ENCODE measurements around the gene DNAH11.

The DNAH11 gene

DNA sequence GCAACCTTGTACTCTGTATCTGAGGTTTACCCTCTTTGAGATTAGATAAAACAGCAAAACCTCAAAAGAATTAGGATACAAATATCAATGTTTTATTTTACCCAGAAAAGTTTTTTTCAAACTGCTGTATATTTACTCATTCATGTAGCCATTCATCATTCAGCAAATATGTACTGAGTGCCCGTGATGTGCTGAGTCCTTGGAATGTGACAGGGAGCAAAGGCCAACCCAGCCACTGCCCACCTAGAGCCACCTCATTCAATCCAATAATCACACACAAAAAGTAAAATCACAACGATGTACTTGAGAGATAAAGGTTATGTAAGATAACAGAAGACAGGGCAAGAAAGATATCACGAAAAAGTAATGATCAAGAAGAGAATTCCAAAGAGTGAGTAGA lies 215.4 kb downstream of the DNAH11 start:
- Histone ChIP-seq H3K27me3 (ENCODE audit: control insufficient read depth, insufficient read depth, low read length) (no peaks in the 10 kb centered on the region), H3K36me3 (ENCODE audit: control insufficient read depth, insufficient read depth, low read length) (no peaks in the 10 kb centered on the region), H3K9ac (ENCODE audit: low read depth, low read length) (no peak overlapping the region), H3K4me3 (ENCODE audit: low read depth, low read length) (no peak overlapping the region), H3K9me3 (ENCODE audit: control insufficient read depth, insufficient read depth, low read length) (no peaks in the 10 kb centered on the region), H3K4me1 (ENCODE audit: control insufficient read depth, insufficient read depth, low read length) (peaks cover 12% of the 10 kb centered on the region)

DNA sequence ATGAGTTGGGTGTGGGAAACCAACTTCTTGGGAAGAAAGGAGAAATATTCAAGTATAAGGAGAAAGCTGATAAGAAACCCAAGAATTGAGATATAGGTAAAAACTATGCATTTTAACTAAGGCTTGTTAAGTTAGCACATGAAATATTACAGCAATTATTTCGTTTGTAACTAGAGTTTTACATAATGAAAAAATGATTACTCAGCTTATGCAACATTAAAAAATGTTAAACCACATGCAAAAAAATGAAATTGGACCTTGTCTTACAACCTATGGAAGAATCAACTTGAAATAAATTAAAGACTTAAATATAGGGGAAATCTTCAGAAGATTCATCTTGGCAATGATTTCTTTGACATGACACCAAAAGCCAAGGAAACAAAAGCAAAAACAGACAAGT lies 219.6 kb downstream of the DNAH11 start:
- Histone ChIP-seq H3K9me3 (ENCODE audit: control insufficient read depth, insufficient read depth, low read length) (no peaks in the 10 kb centered on the region), H3K36me3 (ENCODE audit: control insufficient read depth, insufficient read depth, low read length) (no peaks in the 10 kb centered on the region), H3K4me3 (ENCODE audit: low read depth, low read length) (no peak overlapping the region), H3K9ac (ENCODE audit: low read depth, low read length) (no peak overlapping the region), H3K4me1 (ENCODE audit: control insufficient read depth, insufficient read depth, low read length) (peaks cover 5% of the 10 kb centered on the region), H3K27me3 (ENCODE audit: control insufficient read depth, insufficient read depth, low read length) (no peaks in the 10 kb centered on the region)

DNA sequence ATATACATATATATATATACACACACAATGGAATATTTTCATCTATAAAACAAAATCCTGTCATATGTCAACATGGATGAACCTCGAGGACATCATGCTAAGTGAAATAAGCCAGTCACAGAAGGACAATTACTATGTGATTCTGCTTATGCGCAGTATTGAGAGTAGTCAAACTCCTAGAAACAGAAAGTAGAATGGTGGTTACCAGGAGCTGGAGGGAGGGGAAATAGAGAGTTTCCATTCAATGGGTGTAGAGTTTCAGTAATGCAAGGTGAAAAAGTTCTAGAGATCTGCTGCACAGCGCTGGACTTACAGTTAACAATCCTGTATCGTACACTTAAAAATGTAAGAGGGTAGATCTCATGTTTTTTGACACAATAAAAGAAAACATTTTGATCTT lies 221.0 kb downstream of the DNAH11 start:
- Histone ChIP-seq H3K9me3 (ENCODE audit: control insufficient read depth, insufficient read depth, low read length) (no peaks in the 10 kb centered on the region), H3K4me1 (ENCODE audit: control insufficient read depth, insufficient read depth, low read length) (no peaks in the 10 kb centered on the region), H3K36me3 (ENCODE audit: control insufficient read depth, insufficient read depth, low read length) (no peaks in the 10 kb centered on the region), H3K4me3 (ENCODE audit: low read depth, low read length) (no peak overlapping the region), H3K9ac (ENCODE audit: low read depth, low read length) (no peak overlapping the region), H3K27me3 (ENCODE audit: control insufficient read depth, insufficient read depth, low read length) (no peaks in the 10 kb centered on the region)

DNA sequence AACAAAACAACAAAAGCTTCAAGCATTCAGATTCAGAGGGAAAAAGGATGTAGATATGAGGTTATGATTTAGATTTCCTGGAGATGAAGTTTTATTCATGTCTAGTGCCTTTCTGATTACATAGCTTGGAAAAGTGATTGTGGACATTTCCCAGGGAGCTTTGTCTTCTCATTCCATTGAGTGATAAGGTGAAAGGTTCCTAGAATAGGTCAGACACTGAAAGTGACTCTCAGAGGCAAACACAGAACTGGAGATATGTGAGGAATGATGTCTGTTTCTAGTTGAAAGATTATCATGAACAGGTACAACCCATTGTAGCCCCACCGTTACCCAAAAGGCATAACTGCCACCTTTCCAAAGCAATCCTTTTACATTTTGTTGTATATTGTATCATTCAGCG lies 223.4 kb downstream of the DNAH11 start:
- Histone ChIP-seq H3K4me1 (ENCODE audit: control insufficient read depth, insufficient read depth, low read length) (peaks cover 2% of the 10 kb centered on the region), H3K4me3 (ENCODE audit: low read depth, low read length) (no peak overlapping the region), H3K36me3 (ENCODE audit: control insufficient read depth, insufficient read depth, low read length) (no peaks in the 10 kb centered on the region), H3K9ac (ENCODE audit: low read depth, low read length) (no peak overlapping the region), H3K9me3 (ENCODE audit: control insufficient read depth, insufficient read depth, low read length) (no peaks in the 10 kb centered on the region), H3K27me3 (ENCODE audit: control insufficient read depth, insufficient read depth, low read length) (no peaks in the 10 kb centered on the region)

DNA sequence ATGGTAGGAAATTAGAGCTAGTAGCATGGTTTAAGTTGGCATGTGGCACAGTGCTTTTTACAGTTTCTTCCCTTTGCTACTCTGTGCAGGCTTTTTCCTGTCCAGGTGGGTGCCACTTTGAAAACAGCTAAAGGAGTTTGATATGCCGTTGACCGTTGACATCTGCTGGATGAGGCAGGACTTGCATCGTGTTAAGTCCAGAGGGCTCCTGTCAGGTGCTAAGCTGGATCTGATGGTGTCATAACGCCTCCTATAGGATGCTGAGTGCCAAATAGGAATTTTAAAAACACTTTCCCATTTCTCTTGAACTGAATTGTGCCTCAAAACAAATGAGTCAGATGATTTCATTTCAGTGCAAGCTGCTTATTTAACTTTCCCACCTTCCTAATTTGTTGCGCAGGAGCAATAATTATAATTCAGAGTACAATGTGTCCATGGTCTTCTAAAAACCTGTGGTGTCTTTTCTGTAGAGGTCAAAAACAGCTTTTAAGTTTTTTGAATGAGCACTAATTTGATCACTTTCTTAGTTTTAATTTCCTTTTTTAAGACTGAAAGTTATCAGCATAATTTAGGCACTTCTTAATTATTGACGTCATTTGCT lies 224.6 kb downstream of the DNAH11 start:
- Histone ChIP-seq H3K27me3 (ENCODE audit: control insufficient read depth, insufficient read depth, low read length) (no peaks in the 10 kb centered on the region), H3K4me3 (ENCODE audit: low read depth, low read length) (no peak overlapping the region)

DNA sequence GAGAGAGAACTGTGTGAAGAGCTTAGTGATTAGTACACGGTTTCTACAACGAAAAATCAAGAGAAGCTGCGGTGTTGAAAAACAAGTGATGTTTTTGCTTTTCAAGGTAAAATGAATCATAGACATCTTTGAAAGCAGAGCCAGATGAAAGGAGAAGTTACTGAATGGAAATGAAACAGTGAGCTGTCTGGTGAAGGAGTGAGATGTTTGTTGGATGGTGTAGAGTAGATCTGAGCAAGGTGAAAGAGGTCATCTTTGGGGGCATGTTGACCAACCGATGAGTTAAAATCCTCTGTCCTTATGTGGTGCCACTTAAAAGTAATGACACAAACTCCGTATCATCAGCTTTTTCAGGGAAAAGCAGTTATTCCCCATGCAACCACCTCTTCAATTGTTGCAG lies 225.4 kb downstream of the DNAH11 start:
- no peaks in the 10 kb centered on the region for H3K9me3 ChIP-seq (ENCODE audit: control insufficient read depth, insufficient read depth, low read length)
- H3K9ac ChIP-seq (ENCODE audit: low read depth, low read length), result no peak overlapping the region
- no peaks in the 10 kb centered on the region for H3K27me3 ChIP-seq (ENCODE audit: control insufficient read depth, insufficient read depth, low read length)
- no peaks in the 10 kb centered on the region for H3K36me3 ChIP-seq (ENCODE audit: control insufficient read depth, insufficient read depth, low read length)
- no peak overlapping the region for H3K4me3 ChIP-seq (ENCODE audit: low read depth, low read length)
- H3K4me1 ChIP-seq (ENCODE audit: control insufficient read depth, insufficient read depth, low read length), result peaks cover 2% of the 10 kb centered on the region

More for the DNA sequence above, 224.6 kb downstream of the DNAH11 start:
- Histone ChIP-seq H3K36me3 (ENCODE audit: control insufficient read depth, insufficient read depth, low read length) (no peaks in the 10 kb centered on the region), H3K4me1 (ENCODE audit: control insufficient read depth, insufficient read depth, low read length) (peaks cover 2% of the 10 kb centered on the region), H3K9me3 (ENCODE audit: control insufficient read depth, insufficient read depth, low read length) (no peaks in the 10 kb centered on the region), H3K9ac (ENCODE audit: low read depth, low read length) (no peak overlapping the region)

DNA sequence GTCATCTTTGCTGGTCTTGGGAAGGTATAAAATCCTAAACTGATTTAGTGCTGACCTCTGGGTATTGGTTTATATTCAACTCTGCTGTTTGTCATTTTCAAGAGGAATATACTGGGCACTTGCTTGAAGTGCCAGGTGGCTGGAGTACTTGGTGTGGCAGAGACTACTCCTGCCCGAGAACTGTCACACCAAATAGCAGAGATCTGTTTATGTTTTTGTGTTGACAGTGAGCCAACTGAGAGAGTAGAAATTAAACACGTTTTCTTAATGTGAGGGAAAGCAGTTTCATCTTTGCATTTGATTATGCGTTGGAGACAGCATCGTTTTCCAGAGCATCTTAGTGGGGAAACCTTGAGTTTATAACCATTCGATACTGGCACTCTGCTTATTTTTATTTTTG lies 228.4 kb downstream of the DNAH11 start:
- H3K27me3 ChIP-seq (ENCODE audit: control insufficient read depth, insufficient read depth, low read length), result no peaks in the 10 kb centered on the region
- no peak overlapping the region for H3K4me3 ChIP-seq (ENCODE audit: low read depth, low read length)
- H3K9me3 ChIP-seq (ENCODE audit: control insufficient read depth, insufficient read depth, low read length), result no peaks in the 10 kb centered on the region
- no peaks in the 10 kb centered on the region for H3K36me3 ChIP-seq (ENCODE audit: control insufficient read depth, insufficient read depth, low read length)
- H3K4me1 ChIP-seq (ENCODE audit: control insufficient read depth, insufficient read depth, low read length), result peaks cover 9% of the 10 kb centered on the region
- H3K9ac ChIP-seq (ENCODE audit: low read depth, low read length), result no peak overlapping the region

DNA sequence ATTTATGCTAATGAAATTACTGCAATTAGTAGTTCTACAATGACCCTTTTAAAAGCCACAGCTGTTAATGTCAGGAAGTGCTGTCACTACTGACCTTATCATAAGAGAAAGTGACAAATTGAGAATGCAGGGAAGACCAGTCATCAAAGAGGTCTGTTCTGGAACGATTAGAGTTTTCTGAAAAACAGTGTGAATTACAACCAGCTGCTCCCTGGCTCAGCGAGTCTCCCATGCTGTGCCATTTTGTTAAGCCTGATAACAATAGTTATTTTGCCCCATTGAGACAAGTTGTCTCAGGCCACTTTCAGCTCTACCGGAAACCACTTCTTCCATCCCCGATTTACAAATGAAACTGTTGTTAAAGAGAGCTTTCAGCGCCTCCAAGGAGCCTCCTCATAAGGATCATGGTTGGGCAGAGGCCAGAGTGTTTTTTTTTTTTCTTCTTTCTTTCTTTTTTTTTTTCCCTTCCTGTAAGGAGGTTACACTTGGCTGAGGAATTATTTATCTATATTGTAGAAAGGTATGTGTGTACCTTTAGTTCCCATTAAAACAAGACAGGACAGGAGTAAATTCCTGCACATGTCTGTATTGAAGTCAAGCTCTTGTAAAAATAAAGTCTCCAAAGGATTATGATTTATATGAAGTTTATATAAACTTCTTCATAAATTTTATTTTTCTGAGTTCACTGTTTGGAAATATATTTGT lies 229.2 kb downstream of the DNAH11 start:
- H3K9ac ChIP-seq (ENCODE audit: low read depth, low read length), result no peak overlapping the region
- no peaks in the 10 kb centered on the region for H3K9me3 ChIP-seq (ENCODE audit: control insufficient read depth, insufficient read depth, low read length)
- peaks cover 10% of the 10 kb centered on the region for H3K4me1 ChIP-seq (ENCODE audit: control insufficient read depth, insufficient read depth, low read length)
- no peaks in the 10 kb centered on the region for H3K27me3 ChIP-seq (ENCODE audit: control insufficient read depth, insufficient read depth, low read length)
- H3K4me3 ChIP-seq (ENCODE audit: low read depth, low read length), result no peak overlapping the region
- H3K36me3 ChIP-seq (ENCODE audit: control insufficient read depth, insufficient read depth, low read length), result no peaks in the 10 kb centered on the region

DNA sequence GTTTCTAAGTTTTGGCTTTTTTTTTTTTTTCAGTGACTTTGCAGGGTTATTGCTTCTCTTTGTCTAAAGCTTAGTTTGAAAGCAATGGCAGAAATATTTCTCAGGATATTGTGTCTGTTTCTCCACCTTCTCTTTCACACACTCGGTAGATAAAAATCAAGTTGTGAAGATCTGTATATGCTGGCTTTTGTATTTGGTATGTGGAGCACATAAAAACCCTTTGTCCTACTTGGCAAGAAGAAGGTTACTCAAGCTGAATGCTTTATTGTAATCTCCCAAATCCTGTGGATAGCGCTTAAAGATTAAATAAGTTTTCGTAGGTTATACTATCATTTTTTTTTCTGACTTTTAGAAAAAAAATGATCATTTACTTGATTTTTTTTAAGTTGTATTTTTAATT lies 230.5 kb downstream of the DNAH11 start:
- Histone ChIP-seq H3K36me3 (ENCODE audit: control insufficient read depth, insufficient read depth, low read length) (no peaks in the 10 kb centered on the region), H3K4me3 (ENCODE audit: low read depth, low read length) (no peak overlapping the region), H3K27me3 (ENCODE audit: control insufficient read depth, insufficient read depth, low read length) (no peaks in the 10 kb centered on the region), H3K4me1 (ENCODE audit: control insufficient read depth, insufficient read depth, low read length) (peaks cover 10% of the 10 kb centered on the region), H3K9me3 (ENCODE audit: control insufficient read depth, insufficient read depth, low read length) (no peaks in the 10 kb centered on the region), H3K9ac (ENCODE audit: low read depth, low read length) (no peak overlapping the region)

DNA sequence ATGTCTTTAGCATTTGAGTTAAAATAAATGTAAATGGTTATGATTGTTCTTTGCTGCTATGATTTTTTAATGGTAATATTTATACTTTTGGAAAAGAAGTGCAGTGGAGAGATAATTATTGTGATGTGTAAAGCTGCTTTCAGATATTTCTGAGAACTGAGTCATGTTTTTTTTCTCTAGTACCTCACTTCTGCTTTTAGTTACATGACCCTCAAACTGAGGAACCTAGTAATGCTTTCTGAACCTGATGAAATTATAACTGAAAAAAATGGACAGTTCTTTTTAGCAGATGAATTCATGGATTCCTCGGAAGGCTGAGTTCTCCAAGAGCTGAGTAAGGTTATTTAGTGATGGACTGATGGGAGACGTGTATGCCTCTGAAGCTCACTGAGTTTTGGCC lies 235.1 kb downstream of the DNAH11 start:
- Histone ChIP-seq H3K27me3 (ENCODE audit: control insufficient read depth, insufficient read depth, low read length) (no peaks in the 10 kb centered on the region), H3K9me3 (ENCODE audit: control insufficient read depth, insufficient read depth, low read length) (no peaks in the 10 kb centered on the region), H3K4me3 (ENCODE audit: low read depth, low read length) (no peak overlapping the region), H3K4me1 (ENCODE audit: control insufficient read depth, insufficient read depth, low read length) (peaks cover 8% of the 10 kb centered on the region), H3K9ac (ENCODE audit: low read depth, low read length) (no peak overlapping the region), H3K36me3 (ENCODE audit: control insufficient read depth, insufficient read depth, low read length) (no peaks in the 10 kb centered on the region)

DNA sequence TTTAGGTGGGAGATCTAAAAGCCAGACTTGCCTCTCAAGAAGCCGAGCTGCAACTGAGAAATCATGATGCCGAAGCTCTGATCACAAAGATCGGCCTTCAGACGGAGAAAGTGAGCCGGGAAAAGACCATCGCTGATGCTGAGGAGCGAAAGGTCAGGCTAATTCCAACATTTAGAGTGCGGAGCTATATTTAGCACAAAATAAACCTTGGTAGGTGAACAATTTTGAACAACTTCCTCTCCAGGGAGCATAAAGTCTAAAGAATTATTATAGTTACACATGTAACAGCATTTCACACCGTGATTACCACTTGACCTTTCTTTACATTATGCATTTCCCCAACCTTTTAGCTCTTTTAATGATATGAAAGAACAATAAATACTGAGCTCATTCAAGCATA lies 236.1 kb downstream of the DNAH11 start:
- no peaks in the 10 kb centered on the region for H3K9me3 ChIP-seq (ENCODE audit: control insufficient read depth, insufficient read depth, low read length)
- peaks cover 8% of the 10 kb centered on the region for H3K4me1 ChIP-seq (ENCODE audit: control insufficient read depth, insufficient read depth, low read length)
- no peaks in the 10 kb centered on the region for H3K27me3 ChIP-seq (ENCODE audit: control insufficient read depth, insufficient read depth, low read length)
- no peak overlapping the region for H3K9ac ChIP-seq (ENCODE audit: low read depth, low read length)
- H3K4me3 ChIP-seq (ENCODE audit: low read depth, low read length), result no peak overlapping the region
- H3K36me3 ChIP-seq (ENCODE audit: control insufficient read depth, insufficient read depth, low read length), result no peaks in the 10 kb centered on the region

DNA sequence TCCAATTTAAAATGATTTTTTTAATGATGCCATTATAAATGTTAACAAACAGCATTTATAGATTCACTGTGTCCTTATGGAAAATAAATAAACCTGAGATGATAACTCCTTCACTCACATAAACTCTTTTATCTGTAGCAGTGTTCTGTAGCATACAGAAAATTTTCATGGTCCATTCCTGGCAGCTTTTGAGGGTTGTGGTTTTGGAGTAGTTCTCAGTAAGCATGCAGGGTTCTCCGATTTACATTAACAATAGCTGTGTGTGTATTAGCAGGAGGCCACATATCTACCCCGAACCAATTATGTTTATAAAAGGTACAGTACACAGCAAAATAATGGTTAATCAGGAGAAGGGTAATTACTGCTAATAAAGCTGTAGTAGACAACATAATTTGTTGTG lies 240.2 kb downstream of the DNAH11 start:
- Histone ChIP-seq H3K27me3 (ENCODE audit: control insufficient read depth, insufficient read depth, low read length) (no peaks in the 10 kb centered on the region), H3K9me3 (ENCODE audit: control insufficient read depth, insufficient read depth, low read length) (no peaks in the 10 kb centered on the region), H3K4me3 (ENCODE audit: low read depth, low read length) (no peak overlapping the region), H3K9ac (ENCODE audit: low read depth, low read length) (no peak overlapping the region), H3K4me1 (ENCODE audit: control insufficient read depth, insufficient read depth, low read length) (no peaks in the 10 kb centered on the region), H3K36me3 (ENCODE audit: control insufficient read depth, insufficient read depth, low read length) (no peaks in the 10 kb centered on the region)

Measured in iPS-15b (cell line).